Airway epithelial cell (primary cell): ENCODE data around the gene AIMP1. TPM values are rescaled to one million over a fixed set of nuclear protein-coding genes. Genes with fewer than 3 reads are reported as not detected.

Experiments
- total RNA-seq: library from RNA; depleted of rRNA; stranded (reverse); fragments of >200 nt; gene quantifications from 2 replicates; pipeline ENCODE4 v1.2.3, GENCODE V29; 2015

Gene AIMP1
- 28.4 and 32.4 TPM in 2 replicates for total RNA-seq

GRCh38 chr4:106315968-106316772 lies at the start of gene AIMP1, which contains the start of gene TBCK:
Gene AIMP1 (plus strand): TSS chr4:106316550. CDS start chr4:106325010, 8,460 bp downstream.
Gene TBCK (minus strand): TSS chr4:106316209. CDS start chr4:106308960, 7,249 bp downstream.

GRCh38 chr4:106368678-106369077 lies 52.3 kb downstream of the AIMP1 start, which contains the start of gene GIMD1:
Gene GIMD1 (minus strand): TSS chr4:106368778. CDS start chr4:106367435, 1,343 bp downstream.

Other genes with a start within 250 kb of the AIMP1 start
- gene TBCK, start 341 bp upstream of the AIMP1 start, total RNA-seq, result 12.8 and 16.0 TPM in 2 replicates
- not detected in 2 replicates for gene GIMD1, start 52.2 kb downstream of the AIMP1 start, total RNA-seq